SH-SY5Y (cell line): ENCODE data around the gene ZNRF3.

Experiments used
- GATA2 ChIP-seq: IDR thresholded peaks from 2 replicates; pipeline ENCODE4 v1.6.1; 2011; ENCODE audit warnings: mild to moderate bottlenecking, low read depth, low read length
- GATA3 ChIP-seq: IDR thresholded peaks from 2 replicates; pipeline ENCODE4 v1.6.1; 2011; ENCODE audit warnings: low read depth, mild to moderate bottlenecking, low read length, moderate library complexity

The ZNRF3 gene

DNA sequence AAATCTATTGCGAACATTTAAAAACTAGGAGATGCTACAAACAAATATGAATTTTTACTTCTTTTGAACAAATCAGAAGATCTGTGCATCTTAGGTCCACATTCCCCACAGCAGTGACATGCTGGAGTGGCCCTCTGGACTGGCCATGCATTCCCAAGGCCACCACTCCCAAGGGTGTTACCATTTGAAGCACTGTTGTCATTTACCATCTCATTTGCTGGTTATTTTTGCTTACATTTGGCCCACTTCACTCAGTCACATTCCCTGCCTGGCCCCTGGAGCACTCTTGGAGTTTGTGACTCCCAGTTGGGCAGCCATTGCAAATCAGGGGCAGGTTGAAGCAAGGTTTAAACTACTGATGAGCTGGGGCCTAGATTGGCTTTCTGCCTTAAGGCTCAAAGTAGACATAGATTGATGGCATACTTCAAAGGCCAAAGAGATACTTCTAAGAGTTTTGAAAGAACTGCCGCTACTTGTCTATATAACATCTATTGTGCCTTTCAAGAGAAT lies 8.5 kb upstream of the ZNRF3 start:
- TF ChIP-seq GATA2 (no peak), GATA3 (no peak)

DNA sequence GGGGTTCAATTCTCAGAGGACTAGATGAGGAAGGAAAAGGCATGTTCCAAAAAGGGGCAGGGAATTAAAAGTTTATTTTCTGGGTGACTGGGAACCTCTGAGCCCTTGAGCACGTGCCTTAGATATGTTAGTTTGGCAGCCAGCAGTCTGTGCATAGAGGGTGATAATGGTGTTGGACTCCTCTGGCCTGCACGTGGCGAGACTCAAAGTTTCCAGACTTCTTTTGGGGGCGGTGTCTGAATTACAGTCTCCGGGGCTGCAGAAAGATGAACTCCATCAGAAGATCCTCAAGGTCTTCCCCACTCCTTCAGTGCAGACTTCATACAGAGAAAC lies 861 bp upstream of the ZNRF3 start:
- no peak for TF ChIP-seq GATA3
- no peak for TF ChIP-seq GATA2

DNA sequence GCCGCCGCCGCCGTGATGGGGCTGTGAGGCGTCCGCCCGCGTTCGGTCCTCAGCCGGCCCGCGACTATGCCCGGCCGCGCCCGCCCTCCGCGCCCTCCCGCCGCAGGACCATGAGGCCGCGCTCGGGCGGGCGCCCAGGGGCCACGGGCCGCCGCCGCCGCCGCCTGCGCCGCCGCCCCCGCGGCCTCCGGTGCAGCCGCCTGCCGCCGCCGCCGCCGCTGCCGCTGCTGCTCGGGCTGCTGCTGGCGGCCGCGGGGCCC lies 215 bp downstream of the ZNRF3 start:
- TF ChIP-seq GATA3 (no peak), GATA2 (no peak)

DNA sequence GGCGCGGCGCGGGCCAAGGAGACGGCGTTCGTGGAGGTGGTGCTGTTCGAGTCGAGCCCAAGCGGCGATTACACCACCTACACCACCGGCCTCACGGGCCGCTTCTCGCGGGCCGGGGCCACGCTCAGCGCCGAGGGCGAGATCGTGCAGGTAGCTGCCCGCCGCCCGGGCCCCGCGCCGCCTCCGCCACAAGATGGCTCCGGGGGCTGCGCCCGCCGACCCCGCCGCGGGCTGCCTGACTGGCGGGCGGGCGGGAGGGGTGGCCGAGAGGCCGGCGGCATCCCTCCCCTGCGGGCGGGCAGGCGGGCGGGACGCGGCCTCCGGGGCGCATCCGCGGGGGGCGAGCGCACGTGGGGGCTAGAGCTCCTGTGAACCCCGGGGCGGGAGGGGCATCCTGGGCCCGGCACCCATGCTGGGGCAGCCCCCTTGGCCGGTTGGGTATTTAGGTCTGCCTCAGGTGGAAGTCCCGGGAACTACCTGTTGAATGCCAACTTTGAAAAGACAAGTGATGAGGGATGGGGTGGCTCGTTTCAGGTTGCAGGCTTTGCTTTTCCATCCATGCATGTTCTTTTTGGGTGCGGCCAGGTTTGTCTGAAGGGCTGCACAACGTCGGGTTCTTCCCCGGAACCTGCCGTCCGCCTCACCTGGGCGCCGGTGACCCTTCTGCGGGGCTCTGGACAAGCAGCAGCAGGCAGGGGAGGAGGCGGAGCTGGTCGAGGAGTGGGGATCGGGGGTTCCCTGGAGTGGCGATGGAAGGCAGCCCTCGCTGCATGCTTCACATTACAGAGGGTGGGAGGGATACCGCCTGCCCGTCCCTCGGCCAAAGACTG lies 760 bp downstream of the ZNRF3 start:
- no peak for TF ChIP-seq GATA3
- TF ChIP-seq GATA2 = no peak

DNA sequence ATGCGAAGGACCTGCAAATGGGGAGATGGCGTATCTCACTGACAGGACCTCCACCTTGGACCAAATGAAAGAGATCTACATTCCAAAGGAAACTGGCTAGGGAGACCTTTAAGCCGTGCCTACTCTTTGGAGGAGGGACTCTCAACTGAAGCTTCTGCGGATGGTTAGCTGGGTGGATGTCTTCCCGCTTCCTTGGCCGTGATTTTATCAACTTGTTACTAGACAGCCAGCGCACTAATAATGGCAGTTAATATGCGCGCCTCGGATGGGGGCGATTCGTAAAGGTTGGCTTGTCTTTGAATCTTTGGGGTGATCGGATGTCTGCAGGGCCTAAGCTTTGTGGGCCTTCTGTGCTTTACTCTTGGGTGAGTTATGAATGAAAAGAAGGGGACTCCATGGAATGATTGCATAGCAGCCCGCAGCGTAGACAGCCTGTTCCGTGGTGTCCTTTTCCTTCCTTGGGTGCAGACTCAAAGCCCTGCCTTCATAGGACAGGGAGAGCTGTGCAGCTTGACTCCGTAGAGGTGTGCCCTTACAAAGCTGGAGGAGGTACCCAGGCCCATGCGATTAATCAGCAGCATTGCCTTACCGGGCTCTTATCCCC lies 1.5 kb downstream of the ZNRF3 start:
- TF ChIP-seq GATA2 (no peak), GATA3 (no peak)

DNA sequence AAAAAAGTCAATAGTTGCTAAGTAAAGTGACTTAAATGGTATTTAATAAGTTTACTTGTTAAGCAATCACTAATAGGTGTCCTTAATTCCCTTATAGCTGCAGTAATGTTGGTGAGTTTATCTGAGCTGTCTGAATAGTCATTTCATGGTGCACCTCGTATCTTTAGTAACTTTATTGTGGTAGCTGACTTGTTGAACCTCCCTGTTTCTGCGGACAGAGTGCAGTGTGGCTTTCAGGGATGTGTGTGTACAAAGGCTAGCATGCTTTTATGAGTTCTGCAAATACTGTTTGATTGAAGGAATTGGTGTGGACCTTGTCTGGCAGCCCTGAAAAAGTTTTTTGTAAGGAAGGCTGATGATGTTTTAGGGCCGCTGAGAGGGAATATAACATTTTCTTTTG lies 2.6 kb downstream of the ZNRF3 start:
- TF ChIP-seq GATA3 (no peak), GATA2 (no peak)

DNA sequence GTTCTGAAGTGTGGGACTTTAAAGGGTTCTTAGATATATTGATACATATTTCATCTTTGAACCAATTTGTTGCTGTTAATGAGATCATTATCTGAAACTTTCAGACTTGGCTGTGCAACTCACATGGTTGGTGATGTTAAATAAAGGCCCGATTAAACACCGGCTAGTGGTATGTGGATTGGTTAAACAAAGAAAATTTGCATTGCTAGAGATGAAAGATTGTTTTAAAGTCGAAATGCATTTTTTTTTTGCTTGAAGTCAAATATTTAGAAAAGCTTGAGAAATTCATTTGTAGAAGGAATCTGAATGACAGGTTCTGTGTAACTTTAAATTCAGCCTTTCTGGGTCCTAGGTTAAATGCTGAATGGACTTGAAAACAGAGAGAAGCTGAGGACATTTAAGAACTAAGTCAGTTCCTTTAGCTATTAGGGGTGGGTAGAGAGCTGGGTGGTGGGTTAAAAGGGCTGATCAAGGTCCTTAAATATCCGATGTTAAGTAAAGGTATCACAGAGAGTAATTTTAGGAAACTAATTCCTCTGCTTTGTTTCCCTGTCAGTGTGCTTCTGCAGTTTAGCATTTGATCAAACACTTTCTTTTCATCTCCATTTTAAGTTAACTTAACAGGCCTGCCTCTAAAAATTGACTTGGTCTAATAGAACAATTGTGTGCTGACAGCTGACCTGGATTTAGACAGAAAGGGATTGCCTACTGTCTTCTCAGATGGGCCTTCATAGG lies 4.5 kb downstream of the ZNRF3 start:
- TF ChIP-seq GATA3 (no peak), GATA2 (no peak)

DNA sequence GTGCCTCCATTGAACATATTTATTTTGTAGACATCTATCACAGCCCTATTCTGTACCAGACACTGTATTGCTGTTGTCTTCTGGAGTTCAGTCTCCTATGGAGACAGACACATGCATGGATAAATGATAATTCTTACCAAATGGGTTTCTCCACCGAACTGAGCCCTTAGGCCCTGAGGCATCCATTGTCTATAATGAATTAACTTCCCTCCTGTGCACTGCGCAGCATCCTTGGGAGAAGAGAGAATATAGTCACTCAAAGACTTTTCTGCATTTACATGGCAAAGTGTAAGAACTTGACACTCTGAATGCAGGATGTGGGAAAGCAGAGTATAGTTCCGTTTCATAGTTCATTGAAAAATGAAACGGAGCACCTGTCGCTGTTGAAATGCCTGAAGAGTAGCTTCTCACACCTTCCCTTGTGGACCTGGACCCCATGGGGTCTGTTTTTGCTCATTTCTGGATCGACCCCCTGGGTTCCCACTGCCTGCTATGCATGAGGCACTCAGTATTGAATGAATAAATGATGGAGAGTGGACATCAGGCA lies 6.2 kb downstream of the ZNRF3 start:
- no peak for TF ChIP-seq GATA3
- TF ChIP-seq GATA2 = no peak

DNA sequence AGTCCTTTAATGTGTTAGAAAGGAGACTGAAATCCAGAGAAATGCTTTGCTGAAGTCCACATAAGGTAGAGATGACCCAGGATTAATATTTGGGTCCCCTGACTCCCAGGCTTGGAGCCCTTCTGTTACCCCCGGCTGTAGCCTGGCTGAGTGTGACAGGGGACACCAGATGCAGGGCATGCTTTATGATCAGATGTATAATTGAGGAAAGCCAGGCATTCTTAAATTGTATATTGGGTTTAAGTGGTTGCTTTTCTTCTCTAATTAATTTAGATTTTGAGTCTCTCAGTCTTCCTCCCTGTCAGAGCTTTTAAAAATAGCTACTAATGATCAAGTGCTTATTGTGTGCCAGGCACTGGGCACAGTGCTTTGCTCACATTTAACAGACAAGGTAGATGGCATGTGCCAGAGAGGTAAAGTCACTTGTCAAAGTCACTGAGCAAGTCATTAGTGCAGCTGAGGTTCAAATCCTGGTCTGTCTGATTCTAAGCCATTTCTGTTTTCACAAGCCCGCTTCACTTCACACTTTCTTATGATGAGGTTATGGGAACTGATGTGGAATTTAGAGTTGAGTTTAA lies 7.9 kb downstream of the ZNRF3 start:
- TF ChIP-seq GATA2 (no peak), GATA3 (no peak)

DNA sequence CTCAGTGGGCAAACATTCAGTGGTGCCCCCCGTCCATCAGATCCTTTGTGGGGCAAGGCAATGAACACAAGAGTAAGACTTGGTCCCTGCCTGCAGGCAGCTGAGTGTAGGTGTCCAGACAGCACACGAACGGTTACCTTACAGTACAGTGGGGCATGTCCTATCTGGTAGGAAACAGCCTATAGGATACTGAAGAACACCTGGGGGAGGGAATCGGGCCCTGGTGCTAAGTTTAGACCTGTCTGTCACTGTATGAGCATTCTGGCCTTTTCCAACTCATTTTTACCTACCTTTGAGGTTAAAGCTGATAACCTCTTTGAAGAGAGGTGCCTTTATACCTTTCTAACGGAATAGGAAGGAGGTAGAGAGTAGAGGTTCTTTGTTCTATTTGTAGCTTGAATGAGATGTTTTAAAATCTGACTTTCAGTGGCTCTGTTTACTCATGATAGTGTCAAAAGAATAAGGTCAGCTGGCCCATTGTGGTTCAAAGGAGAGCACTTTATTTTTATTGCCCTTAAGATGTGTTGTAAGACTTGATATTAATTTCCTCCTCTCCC lies 8.9 kb downstream of the ZNRF3 start:
- no peak for TF ChIP-seq GATA3
- no peak for TF ChIP-seq GATA2

DNA sequence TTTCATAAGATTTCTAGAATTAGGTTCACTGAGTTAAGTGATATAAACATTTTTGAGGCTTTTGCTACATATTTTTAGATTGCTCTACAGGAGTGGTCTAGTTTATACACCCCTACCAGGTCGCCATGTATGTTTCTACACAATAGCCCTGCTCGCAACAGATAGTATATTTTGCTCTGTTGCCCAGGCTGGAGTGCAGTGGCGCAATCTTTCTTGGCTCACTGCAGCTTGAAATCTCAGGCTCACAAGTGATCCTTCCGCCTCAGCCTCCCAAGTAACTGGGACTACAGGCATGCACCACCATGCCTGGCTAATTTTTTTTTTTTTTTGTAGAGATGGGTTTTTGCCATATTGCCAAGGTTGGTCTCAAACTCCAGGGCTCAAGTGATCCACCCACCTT lies 10.4 kb downstream of the ZNRF3 start:
- no peak for TF ChIP-seq GATA3
- TF ChIP-seq GATA2 = no peak

DNA sequence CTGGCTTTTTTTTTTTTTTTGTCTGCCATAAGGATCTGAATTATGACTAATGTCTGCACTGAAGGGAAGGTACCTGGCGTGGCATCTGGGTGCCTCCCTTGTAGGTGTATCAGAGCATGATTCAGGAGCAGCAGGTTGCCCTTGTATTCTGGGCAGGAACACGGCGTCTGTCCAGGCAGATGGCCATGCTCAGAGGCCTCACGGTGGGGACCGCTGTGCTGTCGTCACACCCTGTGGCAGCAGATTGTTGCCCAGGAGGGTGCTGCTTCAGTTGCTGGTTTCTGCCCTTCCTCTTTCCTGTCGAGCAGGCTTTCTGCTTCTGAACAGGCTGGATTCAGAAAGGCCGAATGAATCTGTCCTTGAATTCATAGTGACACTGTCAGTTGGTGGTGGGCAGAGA lies 11.0 kb downstream of the ZNRF3 start:
- TF ChIP-seq GATA3 (no peak), GATA2 (no peak)

DNA sequence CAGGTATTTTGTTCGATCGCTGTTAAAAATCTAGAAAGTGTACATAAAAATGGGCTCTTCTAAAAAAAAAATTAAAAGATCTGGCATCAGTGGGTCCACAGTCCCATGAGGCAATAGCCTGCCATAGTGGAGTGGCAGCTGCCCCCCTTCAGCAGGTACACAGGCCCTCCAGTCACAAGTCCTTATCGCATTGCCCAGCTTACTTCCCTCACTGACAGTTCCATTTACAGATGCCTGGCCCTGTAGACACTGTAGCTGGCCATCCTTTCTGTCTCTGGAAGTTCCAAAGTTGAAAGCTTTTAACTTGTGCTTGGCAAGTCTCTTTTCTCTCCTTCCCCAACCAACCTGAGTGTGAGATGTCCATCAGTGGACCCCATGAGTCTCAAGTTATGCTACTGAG lies 11.4 kb downstream of the ZNRF3 start:
- TF ChIP-seq GATA2 (no peak), GATA3 (no peak)

DNA sequence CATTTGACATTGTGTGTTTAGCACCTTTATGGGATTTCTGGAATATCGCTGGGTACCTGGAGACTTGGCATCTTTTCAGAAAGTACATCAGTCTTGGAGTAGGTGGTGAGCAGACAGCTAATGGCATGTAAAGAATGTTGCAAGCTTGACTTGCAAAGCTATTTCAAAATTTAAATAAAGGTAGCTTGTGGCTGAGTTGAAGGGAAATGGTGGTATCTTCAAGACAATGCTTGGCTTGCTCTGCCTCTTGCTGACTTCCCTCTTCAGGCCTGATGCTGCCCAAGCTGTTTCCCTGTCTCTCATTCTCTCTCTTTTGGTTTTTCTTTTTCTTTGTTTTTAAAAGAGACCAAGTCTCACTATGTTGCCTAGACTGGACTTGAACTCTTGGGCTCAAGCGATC lies 13.2 kb downstream of the ZNRF3 start:
- TF ChIP-seq GATA2 = no peak
- no peak for TF ChIP-seq GATA3
